Suprapubic skin (tissue), 4 donors: ENCODE data around the gene CD3E.

ENCODE experiments used
- CTCF ChIP-seq, 2 donors: fragments of 200-600 bp in 1 of 2; fragments of 450-650 bp in 1 of 2; sonication (generic) in 1 of 2; IDR thresholded peaks; one replicate each; pipeline ENCODE4 v1.5.1; 2016 to 2019; ENCODE audit warnings: antibody characterized with exemption in 2 of 2, mild to moderate bottlenecking in 1 of 2, moderate library complexity in 1 of 2
- POLR2A ChIP-seq, 2 donors: fragments of 450-650 bp; IDR thresholded peaks; one replicate each; pipeline ENCODE4 v1.6.1; 2017; ENCODE audit warnings: antibody characterized with exemption in 2 of 2, mild to moderate bottlenecking in 2 of 2, moderate library complexity in 2 of 2
- POLR2AphosphoS5 ChIP-seq, 3 donors: sonication (generic); formaldehyde crosslinking; IDR thresholded peaks; one replicate each; pipeline ENCODE4 v1.6.1; 2017; ENCODE audit warnings: antibody characterized with exemption in 3 of 3

GRCh38 chr11:118313242-118313641, 8.7 kb downstream of the CD3E start:
- TF ChIP-seq POLR2A (IDR thresholded peaks at IDR 0.05) = no peak
- TF ChIP-seq CTCF (IDR thresholded peaks at IDR 0.05) = no peak
- no peak for TF ChIP-seq POLR2AphosphoS5 (IDR thresholded peaks at IDR 0.05)
